Lower lobe of right lung (tissue), 2 donors: Measurements from ENCODE around the gene TM6SF1. TPM values are rescaled to one million over a fixed set of nuclear protein-coding genes. Genes with fewer than 3 reads are reported as not detected.

ENCODE experiments used
- ATAC-seq, 2 donors: fragments of 200-7000 bp; cut with Tn5 transposase; one replicate each; pipeline ENCODE4 v1.9.1; 2020 to 2022; ENCODE audit warnings: mild to moderate bottlenecking in 2 of 2, moderate library complexity in 2 of 2
- DNase-seq: peaks from one replicate; pipeline ENCODE4 v3.0.0-alpha.2; 2020
- H3K27ac ChIP-seq: fragments of 200-600 bp; one replicate; pipeline ENCODE4 v1.8.0; 2022
- H3K27me3 ChIP-seq: fragments of 200-600 bp; one replicate; pipeline ENCODE4 v1.8.0; 2022; ENCODE audit warnings: low read depth
- H3K36me3 ChIP-seq: fragments of 200-600 bp; one replicate; pipeline ENCODE4 v1.8.0; 2022; ENCODE audit warnings: mild to moderate bottlenecking
- H3K4me1 ChIP-seq: fragments of 200-600 bp; one replicate; pipeline ENCODE4 v1.8.0; 2022
- H3K4me3 ChIP-seq: fragments of 200-600 bp; one replicate; pipeline ENCODE4 v1.8.0; 2022; ENCODE audit warnings: mild to moderate bottlenecking
- H3K9me3 ChIP-seq: fragments of 200-600 bp; one replicate; pipeline ENCODE4 v1.8.0; 2022
- intact Hi-C: fragments of 100-400 bp; cut with DNase I; formaldehyde crosslinking; loops from one replicate; pipeline ENCODE4 v1.11.0; 2022
- microRNA-seq: library from miRNA; unstranded; fragments of <30 nt; microRNA quantifications from one replicate; pipeline ENCODE4 v1.2.0, GENCODE V29; 2020; ENCODE audit warnings: borderline number of aligned reads
- total RNA-seq: library from RNA; stranded (reverse); fragmentation: NEBNext Ultra II Directional; extraction: Animal tissue kit (Norgen Biotek cat#: 25700); gene quantifications from one replicate; pipeline ENCODE4 v1.2.1, GENCODE V29; 2021
- TF ChIP-seq, protein P1 (sequence below): fragments of 200-600 bp; IDR thresholded peaks from one replicate; pipeline ENCODE4 v1.8.0; 2022; ENCODE audit warnings: antibody characterized with exemption, mild to moderate bottlenecking
- donor health status: DM: no; HTN: yes; CAD: no; lungs with severe emphysema.

TM6SF1 gene
- total RNA-seq, 1 donor from 2014 or later, result 31.2 TPM

DNA sequence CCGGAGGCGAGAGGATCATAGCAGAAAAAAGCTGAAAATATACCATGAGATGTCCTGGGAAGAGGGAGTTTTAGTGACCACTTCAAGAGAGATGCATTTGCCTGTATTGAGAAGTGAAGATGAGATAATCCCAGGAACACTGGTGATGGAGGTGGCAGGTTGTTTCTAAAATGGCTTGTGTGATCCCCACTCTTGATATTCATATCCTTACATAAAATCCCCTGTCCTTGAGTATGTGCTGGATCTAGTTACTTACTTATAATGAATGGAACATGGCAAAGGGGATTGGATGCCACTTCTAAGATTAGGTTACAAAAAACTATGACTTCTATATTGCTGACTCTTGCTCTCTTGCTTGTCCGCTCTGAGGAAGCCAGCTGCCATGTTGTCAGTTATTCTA, 78.1 kb downstream of the TM6SF1 start:
- Histone ChIP-seq H3K27me3 (no peaks in the 10 kb centered on the region), H3K27ac (no peak overlapping the region), H3K4me1 (no peaks in the 10 kb centered on the region), H3K4me3 (no peak overlapping the region), H3K36me3 (no peaks in the 10 kb centered on the region), H3K9me3 (no peaks in the 10 kb centered on the region)
- DNase-seq, result no peak
- intact Hi-C loops, result no loop called here
- no peak for ATAC-seq
- TF ChIP-seq, protein P1, sequence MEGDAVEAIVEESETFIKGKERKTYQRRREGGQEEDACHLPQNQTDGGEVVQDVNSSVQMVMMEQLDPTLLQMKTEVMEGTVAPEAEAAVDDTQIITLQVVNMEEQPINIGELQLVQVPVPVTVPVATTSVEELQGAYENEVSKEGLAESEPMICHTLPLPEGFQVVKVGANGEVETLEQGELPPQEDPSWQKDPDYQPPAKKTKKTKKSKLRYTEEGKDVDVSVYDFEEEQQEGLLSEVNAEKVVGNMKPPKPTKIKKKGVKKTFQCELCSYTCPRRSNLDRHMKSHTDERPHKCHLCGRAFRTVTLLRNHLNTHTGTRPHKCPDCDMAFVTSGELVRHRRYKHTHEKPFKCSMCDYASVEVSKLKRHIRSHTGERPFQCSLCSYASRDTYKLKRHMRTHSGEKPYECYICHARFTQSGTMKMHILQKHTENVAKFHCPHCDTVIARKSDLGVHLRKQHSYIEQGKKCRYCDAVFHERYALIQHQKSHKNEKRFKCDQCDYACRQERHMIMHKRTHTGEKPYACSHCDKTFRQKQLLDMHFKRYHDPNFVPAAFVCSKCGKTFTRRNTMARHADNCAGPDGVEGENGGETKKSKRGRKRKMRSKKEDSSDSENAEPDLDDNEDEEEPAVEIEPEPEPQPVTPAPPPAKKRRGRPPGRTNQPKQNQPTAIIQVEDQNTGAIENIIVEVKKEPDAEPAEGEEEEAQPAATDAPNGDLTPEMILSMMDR, result no peak

Small RNA genes within 50 kb of the gene (microRNA-seq; reads per million reads assigned to microRNA genes)
- not detected for gene MIR4515

Other genes with a start within 250 kb of the TM6SF1 start
- gene HOMER2, start 154.9 kb upstream of the TM6SF1 start, total RNA-seq, result 16.2 TPM
- 17.9 TPM for gene RAMAC, start 121.4 kb upstream of the TM6SF1 start, total RNA-seq
- 17.8 TPM for gene C15orf40, start 96.0 kb upstream of the TM6SF1 start, total RNA-seq
- gene BTBD1, start 40.4 kb upstream of the TM6SF1 start, total RNA-seq, result 43.0 TPM
- gene HDGFL3, start 100.2 kb downstream of the TM6SF1 start, total RNA-seq, result 26.5 TPM
- gene BNC1, start 177.0 kb downstream of the TM6SF1 start, total RNA-seq, result 0.21 TPM